Stimulated activated CD4-positive, alpha-beta T cell treated with anti-CD3 and anti-CD28 coated beads, Interleukin-15, amount 100 ng/mL, for 48 hours (primary cell): Measurements from ENCODE around the gene ZNF800.
"Not testable (repeated sequence)": the region's sequence is repeated elsewhere in the genome, so short reads cannot be mapped to it uniquely, and the experiment has no call there.

ENCODE experiments used
- DNase-seq, 2 donors: peaks; one replicate each; pipeline ENCODE4 v3.0.0-alpha.2; 2020; ENCODE audit warnings: low read depth in 2 of 2

The ZNF800 gene, protein sequence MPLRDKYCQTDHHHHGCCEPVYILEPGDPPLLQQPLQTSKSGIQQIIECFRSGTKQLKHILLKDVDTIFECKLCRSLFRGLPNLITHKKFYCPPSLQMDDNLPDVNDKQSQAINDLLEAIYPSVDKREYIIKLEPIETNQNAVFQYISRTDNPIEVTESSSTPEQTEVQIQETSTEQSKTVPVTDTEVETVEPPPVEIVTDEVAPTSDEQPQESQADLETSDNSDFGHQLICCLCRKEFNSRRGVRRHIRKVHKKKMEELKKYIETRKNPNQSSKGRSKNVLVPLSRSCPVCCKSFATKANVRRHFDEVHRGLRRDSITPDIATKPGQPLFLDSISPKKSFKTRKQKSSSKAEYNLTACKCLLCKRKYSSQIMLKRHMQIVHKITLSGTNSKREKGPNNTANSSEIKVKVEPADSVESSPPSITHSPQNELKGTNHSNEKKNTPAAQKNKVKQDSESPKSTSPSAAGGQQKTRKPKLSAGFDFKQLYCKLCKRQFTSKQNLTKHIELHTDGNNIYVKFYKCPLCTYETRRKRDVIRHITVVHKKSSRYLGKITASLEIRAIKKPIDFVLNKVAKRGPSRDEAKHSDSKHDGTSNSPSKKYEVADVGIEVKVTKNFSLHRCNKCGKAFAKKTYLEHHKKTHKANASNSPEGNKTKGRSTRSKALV

DNA sequence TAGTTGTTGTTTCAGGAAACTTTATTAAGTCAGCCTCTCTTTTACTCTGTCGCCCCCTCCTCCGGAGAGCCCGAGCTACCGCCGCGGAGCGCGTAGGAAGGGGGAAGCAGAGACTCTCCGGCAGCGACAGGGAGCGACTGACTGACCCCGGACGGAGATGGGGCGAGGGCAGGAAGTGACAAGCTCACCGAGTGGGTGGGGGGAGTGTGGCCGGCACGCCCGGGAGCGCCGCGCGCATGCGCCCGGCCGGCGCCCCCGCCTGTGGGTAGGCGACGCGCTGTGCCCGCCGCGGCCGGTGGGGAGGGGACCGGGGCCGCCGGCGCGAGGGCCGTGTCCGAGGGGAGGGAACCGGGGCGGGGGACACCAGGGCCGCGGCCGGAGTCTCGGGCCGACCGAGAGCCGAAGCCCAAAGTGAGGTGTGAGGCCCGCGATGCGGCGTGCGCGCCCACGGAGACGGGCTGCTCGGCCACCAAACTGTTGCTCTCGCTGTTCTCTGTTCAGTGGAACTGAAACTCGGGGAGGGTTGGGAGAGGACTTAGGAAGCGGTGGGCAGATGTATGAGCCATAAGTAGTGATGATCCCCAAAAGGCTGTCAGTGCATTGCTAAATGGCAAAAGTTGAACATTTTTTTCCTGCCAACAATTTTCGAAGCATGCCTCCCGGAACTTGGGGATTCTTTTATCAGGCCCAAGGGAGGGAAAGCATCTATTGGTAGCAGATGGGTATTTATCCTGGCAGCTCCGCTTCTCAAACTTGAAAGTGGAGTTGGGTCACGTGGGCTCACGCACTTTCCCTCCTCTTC, at the start of gene ZNF800:
ZNF800 (minus strand) TSS at position 143 of the 802 bp plus-strand sequence. CDS start 1,151 bp downstream, outside the sequence.
- peak; percentile 84 to 86 for DNase-seq

DNA sequence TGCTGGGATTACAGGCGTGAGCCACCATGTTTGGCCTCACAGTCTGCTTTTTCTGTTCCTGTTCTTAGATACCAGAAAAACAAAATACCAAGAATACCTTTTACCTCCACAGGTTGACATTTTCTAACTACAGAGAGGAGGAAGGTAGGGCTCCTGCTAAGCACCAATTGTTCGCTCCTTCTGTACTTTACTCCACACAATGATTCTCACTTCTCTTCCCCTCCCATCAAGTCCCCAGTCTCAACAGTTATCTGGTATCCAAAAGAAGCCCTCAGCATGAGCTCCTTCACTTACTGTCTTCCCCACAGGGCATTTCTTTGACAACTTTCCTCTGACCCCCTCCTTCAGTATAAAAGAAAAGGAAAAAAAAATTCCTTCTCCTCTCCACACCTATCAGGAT, 47.7 kb upstream of the ZNF800 start:
- no peak for DNase-seq

DNA sequence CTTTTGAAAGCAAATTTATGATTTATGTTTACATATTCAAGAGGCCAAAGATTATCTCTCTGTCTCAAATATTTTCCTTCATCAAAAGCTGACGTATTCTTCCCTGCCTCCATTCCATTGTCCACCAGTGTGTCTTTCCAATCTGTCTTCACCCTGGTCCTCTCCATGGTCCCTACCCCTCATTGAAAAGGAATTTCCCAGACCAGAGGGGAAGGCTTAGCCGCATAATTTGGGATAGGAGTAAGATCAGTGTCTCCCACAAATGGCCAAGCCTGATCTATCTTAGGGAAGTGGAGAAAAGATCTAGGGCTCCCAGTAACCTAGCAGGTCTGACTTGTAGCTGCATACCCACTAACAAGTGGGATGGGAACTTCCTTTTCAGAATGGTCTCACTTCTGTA, 46.3 kb upstream of the ZNF800 start:
- no peak for DNase-seq

- DNase-seq, result no peak
Measured at GRCh38 chr7:127437837-127438236, 45.3 kb upstream of the ZNF800 start.

GRCh38 chr7:127437241-127437640, 44.7 kb upstream of the ZNF800 start:
- DNase-seq, result no peak

DNA sequence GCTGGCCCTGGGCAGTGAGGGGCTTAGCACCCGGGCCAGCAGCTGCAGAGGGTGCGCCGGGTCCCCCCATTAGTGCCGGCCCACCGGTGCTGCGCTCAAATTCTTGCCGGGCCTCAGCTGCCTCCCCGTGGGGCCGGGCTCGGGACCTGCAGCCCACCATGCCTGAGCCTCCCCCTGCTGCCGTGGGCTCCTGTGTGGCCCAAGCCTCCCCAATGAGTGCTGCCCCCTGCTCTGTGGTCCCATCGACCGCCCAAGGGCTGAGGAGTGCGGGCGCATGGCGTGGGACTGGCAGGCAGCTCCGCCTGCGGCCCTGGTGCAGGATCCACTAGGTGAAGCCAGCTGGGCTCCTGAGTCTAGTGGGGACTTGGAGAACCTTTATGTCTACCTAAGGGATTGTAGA, 36.8 kb upstream of the ZNF800 start:
- DNase-seq, result not testable (repeated sequence)

DNA sequence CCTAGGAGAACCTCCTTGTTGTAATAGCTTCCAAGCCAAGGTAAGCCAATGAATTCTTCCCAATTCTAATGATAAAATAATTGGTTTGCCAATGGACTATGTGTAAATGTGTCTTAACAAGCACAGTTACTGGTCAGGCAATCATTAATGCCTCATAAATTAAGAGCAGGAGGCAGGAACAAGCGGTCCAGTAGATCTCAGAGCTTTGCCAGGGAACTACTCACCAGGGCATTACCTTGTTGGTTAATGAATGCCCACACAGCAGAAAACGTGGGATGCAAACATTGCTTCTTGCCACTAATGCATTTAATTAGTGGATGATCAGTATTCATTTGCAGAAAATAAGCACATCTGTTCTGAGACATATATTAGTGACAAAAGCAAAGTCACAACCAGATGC, 26.7 kb upstream of the ZNF800 start:
- no peak for DNase-seq

DNA sequence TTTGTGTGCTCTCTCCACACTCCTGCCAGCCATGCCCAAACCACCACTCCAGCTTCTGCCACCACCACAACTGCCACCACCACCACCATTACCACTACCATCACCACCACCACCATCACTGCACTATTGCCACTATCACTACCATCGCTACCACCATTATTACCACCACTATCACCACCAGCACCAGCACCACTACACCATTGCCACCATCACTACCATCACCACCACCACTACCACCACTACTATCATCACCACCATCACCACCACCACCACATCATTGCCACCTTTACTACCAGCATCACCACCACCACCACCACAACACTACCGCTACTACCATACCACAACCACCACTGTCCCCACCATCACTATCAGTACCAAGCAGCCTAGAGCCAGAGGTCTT, 26.0 kb upstream of the ZNF800 start:
- no peak for DNase-seq

DNA sequence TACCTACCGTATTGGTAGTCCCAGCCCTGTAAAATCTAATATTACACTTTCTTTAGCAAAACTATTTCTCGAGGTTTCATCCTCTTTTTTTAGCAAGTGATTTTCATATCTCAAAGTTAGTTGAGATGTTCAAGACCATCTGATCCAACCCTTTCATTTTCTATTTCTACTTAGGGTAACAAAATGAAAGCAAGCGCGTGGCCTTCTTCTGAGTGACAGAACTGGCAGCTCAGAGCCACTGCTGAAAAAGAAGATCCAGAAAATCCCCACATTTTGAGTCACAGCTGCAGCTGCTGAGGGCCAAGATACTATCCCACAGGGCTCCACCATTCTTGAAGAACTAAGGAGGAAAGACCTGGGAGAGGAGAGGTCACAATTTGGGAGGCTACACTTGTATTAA, 24.8 kb upstream of the ZNF800 start:
- no peak for DNase-seq

DNA sequence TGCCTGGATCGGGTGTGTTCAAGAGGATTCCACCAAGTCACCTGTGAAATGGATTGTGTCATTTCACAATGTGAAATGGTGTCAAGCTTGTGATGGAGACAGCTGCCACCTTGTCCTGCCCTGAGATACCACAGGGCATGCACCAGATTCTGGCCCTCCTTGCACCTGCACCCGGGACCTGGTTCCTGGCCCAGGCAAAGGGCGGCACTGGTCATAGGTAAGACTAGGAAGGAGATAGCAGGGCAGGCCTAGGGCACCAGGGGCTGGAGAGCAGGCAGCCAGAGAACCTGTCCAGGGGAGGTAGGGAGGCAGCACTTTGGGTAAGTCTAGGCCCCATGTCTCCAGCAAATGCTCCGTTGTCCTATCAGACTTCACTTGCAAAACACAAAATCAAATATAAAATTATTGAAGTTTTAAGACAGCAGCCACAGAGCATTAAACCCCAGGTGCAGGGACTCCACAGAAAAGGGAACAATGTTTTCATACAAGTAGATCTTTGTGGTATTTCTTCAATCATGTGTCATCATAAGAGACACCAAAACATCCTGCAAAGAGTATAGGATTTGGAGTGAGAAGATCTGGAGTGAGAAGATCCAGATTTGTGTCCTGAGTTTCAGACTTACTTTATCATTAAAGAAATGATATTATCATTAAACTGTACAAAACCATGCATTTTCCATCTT, 22.7 kb upstream of the ZNF800 start:
- no peak for DNase-seq

- no peak for DNase-seq
Measured at GRCh38 chr7:127413962-127414361, 21.5 kb upstream of the ZNF800 start.

DNA sequence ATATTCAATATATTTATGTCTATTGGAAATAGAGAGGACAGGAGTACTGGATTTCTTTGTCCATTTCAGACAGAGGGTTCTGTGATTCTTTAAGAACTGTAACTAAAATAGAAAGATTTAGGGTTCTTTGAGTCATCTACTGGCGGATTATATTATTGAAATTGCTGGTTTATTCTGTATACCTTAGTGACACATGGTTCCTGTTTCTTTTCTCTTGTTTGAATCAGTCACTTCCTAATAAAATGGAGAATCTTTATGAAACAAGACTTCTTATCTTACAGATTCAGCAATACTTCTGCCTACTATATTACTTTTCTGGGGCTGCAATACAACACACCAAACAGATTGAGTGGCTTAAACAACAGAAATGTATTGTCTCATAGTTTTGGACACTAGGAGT, 20.8 kb upstream of the ZNF800 start:
- DNase-seq, result no peak

DNA sequence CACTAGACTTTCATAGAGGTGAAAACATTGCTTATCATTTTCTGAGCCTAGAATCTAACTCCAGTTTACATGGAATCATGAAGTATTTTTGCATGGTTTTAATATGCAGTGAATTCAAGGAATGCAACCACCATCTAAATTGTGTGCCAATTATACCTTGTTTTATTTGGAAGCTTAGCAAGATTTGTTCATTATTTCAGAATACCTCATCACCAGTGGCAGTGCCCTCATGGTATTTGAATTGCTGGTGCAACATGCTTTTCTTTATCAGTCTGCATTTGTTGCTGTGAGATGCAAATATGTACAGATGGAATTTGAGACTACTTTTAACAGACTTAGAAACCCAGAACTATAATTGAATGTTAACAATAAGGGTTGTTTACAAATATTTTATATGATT, 18.7 kb upstream of the ZNF800 start:
- DNase-seq, result no peak

DNA sequence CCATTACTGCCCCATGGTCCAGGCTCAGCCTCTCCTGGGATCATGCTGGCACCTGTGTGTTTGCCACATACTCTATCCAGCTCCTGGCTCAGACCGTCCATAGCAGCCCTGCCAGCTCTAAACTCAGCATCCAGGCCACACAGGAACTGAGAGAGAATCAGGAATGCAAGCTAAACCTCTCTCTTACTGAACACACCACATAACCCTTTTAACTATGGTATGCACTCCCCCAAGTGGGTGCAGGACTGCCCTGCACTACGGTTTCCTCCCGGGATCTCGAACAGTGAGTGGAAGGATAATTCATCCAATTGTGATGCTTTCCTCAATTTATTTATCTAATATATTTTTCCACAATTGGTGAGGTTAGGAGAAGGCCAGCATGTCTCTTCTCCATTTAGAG, 17.1 kb upstream of the ZNF800 start:
- DNase-seq, result no peak

- DNase-seq, result no peak
Measured at GRCh38 chr7:127404286-127405072, 12.0 kb upstream of the ZNF800 start.

DNA sequence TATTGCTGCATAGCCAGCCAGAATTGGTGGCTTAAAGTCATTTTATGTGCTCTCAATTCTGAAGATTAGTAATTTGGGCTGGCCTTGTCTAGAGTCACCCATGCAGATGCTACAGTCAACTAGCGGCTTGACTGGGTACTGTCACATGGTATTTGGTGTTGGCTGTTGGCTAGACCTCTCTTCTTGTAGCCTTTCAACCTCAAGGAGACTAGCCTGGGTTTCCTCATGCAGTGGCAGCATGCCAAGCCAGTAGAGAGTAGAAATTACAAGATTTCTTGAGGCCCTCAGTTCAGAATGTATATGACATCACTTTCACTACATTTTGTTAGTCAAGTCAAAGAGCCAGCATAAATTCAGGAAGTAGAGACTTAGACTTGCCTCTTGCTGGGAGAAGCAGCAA, 3.7 kb upstream of the ZNF800 start:
- DNase-seq, result peak; percentile 30 to 48

- not testable (repeated sequence) for DNase-seq
Measured at GRCh38 chr7:127395104-127395503, 2.6 kb upstream of the ZNF800 start.

DNA sequence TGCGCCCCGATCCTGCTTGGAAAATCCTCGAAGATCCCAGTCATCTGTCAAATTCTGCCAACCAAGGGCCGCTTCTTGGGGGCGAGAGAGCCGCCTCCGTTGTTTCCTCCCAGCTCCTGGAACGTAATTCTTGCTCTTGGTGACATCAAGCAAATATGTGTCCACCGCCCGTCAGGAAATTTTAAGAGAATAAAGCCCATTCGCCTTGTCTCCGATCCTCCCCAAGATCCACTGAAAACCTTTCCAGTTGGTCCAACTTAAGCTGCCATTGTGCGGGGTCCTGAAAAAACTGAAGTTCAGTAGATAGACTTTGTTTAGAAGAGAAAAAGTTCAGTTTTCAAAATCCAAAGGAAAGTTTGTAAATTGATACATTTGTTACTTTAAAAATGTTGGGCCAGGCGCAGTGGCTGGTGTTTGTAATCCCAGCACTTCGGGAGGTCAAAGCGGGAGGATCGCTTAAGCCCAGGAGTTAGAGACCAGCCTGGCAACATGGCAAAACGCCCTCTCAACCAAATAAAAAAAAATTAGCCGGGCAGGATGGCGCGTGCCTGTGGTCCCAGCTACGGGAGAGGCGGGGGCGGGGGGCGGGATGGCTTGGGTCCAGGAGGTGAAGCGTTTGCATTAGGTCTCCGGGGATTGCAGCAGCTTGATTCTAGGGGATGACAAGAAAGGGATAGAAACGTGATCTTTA, 1.0 kb upstream of the ZNF800 start:
- DNase-seq, result no peak

- peak; percentile 55 to 58 for DNase-seq
Measured at GRCh38 chr7:127392182-127392565, 334 bp downstream of the ZNF800 start.

GRCh38 chr7:127391591-127392181, 822 bp downstream of the ZNF800 start:
- peak; percentile 10 to 22 for DNase-seq
